GM15510 (cell line): ENCODE measurements around the gene KRT38.

Experiments
- POLR2A ChIP-seq: IDR thresholded peaks from 3 replicates; pipeline ENCODE4 v1.6.1; 2011; ENCODE audit warnings: borderline replicate concordance; ENCODE audit not compliant: insufficient read length; ENCODE audit errors: extremely low read depth

The KRT38 gene

GRCh38 chr17:41444640-41445039 is 3.9 kb upstream of the KRT38 start:
- no peak for TF ChIP-seq POLR2A

GRCh38 chr17:41444186-41444585 is 3.4 kb upstream of the KRT38 start:
- TF ChIP-seq POLR2A, result no peak

- no peak for TF ChIP-seq POLR2A
Observed at GRCh38 chr17:41442739-41443138, 2.0 kb upstream of the KRT38 start.

DNA sequence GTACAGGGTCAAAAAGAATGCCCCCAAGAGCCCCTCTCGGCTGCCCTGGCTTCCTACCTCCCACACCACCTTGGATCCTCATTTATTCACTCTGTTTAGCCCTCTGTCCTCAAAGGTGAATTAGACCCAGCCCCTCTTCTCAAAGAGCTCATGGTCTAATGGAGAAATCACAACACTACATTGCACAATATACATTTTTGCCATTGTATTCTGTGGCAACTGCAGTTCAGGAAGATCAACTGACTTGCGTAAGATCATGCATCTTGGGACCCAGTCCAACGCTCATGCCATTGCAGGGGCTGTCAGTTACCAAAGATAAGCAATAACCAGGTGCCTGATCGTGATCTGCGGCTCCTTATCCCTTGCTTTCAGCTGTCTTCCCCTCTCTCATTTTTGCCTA is 1.4 kb downstream of the KRT38 start:
- TF ChIP-seq POLR2A, result no peak

GRCh38 chr17:41437769-41438168 is 3.0 kb downstream of the KRT38 start:
- TF ChIP-seq POLR2A, result no peak

GRCh38 chr17:41437254-41437653 is 3.5 kb downstream of the KRT38 start:
- no peak for TF ChIP-seq POLR2A

GRCh38 chr17:41434415-41434814 is 6.4 kb downstream of the KRT38 start:
- TF ChIP-seq POLR2A, result no peak

- no peak for TF ChIP-seq POLR2A
Observed at GRCh38 chr17:41434005-41434404, 6.8 kb downstream of the KRT38 start.

- no peak for TF ChIP-seq POLR2A
Observed at GRCh38 chr17:41433586-41433985, 7.2 kb downstream of the KRT38 start.

DNA sequence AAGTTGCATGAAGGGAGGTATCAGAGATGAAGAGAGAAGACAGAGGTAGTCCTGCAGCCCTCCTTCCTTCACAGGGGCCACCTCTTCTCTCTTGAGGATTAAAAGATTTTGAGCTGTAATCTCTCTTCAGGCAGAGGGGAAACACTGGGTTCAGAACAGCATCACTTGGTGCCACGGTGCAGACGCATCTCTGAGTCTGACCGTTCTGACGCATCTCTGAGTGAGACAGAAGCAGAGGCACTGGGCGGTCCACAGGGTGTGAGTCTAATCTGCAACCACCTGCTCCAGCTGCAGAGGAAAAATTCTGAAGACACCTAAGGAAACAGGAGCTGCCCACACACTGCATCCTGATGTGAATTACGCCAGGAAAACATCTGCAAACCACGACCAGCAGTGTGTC is 11.1 kb downstream of the KRT38 start:
- no peak for TF ChIP-seq POLR2A

GRCh38 chr17:41428591-41429291 is 12.0 kb downstream of the KRT38 start:
- no peak for TF ChIP-seq POLR2A

GRCh38 chr17:41424111-41424635 is 16.6 kb downstream of the KRT38 start, which contains the start of gene KRT37:
KRT37 (minus strand) TSS chr17:41424585; CDS start chr17:41424523, 62 bp downstream.
- no peak for TF ChIP-seq POLR2A

- TF ChIP-seq POLR2A, result no peak
Observed at GRCh38 chr17:41421617-41422016, 19.2 kb downstream of the KRT38 start.

GRCh38 chr17:41421116-41421515 is 19.7 kb downstream of the KRT38 start:
- no peak for TF ChIP-seq POLR2A

GRCh38 chr17:41420134-41420533 is 20.6 kb downstream of the KRT38 start:
- no peak for TF ChIP-seq POLR2A

DNA sequence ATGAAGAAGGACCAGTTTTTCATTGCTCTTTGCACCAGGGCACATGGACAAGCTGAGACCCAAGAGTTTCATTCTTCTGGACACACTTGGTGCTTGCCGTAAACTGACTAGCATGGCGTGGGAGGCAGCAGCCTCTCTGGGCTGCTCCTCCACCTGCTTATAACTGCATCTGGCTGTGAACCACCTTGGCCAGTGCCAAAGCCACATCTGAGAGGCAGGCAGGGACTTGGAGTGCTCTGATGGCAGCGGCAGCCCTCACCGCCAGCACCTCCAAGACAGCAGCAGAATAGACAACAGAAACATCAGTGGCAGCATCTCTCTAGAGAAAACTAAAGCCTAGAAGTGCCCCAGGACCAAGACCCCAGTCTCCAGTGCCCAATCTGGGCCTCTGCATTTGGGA is 21.1 kb downstream of the KRT38 start:
- TF ChIP-seq POLR2A, result no peak

- no peak for TF ChIP-seq POLR2A
Observed at GRCh38 chr17:41418116-41418860, 22.5 kb downstream of the KRT38 start.

DNA sequence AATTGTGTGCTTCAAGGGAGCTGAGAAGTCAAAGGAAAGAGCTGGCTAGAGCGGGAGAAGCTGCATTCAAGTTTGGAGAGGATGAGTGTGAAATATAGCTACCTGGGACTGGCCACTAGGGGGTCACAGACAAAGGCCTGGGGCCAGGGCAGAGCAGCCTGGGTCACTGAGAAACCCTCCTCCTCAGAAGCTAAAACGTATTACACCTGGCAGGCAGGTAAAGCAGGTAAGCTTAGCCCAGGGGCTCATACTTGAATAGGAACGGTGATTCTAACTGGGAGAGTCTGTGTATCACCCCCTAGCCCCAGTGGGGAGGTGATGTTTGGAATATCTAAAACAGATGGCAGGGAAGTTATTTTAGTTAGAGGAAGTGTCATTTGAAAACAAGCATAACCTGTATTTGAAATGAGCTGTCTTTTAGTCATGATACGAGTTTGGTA is 23.2 kb downstream of the KRT38 start:
- TF ChIP-seq POLR2A, result no peak
